GM23338 (cell line): ENCODE results near the gene NIT1.

Source experiments
- CTCF ChIP-seq, 2 experiments: fragments of 200-600 bp in 1 of 2; sonication (generic) in 1 of 2; conservative IDR thresholded peaks; 2 replicates each; pipeline versions ENCODE4 v1.5.1 to v1.6.1; 2016 to 2017; ENCODE audit warnings: antibody characterized with exemption in 2 of 2, low read depth in 2 of 2, mild to moderate bottlenecking in 2 of 2, moderate library complexity in 1 of 2
- EZH2 ChIP-seq: fragments of 200-600 bp; sonication (generic); IDR thresholded peaks from one replicate; pipeline ENCODE4 v1.8.0; 2017; ENCODE audit warnings: antibody characterized with exemption, mild to moderate bottlenecking, low read depth; ENCODE audit not compliant: unreplicated experiment
- EZH2phosphoT487 ChIP-seq: fragments of 200-600 bp; sonication (generic); IDR thresholded peaks from one replicate; pipeline ENCODE4 v1.8.1; 2018; ENCODE audit warnings: antibody characterized with exemption; ENCODE audit not compliant: unreplicated experiment
- REST ChIP-seq: IDR thresholded peaks from one replicate; pipeline ENCODE4 v1.6.1; 2018; ENCODE audit warnings: antibody characterized with exemption; ENCODE audit not compliant: unreplicated experiment
- ZNF331 ChIP-seq: fragments of 250-450 bp; sonication (Bioruptor Pico); IDR thresholded peaks from 2 replicates; pipeline ENCODE4 v1.5.0; 2020; ENCODE audit warnings: low read depth, mild to moderate bottlenecking, moderate library complexity

GRCh38 chr1:161117759-161118581, at the start of gene NIT1, which contains the start of gene PFDN2:
- TF ChIP-seq EZH2 = no peak
- TF ChIP-seq CTCF (conservative IDR thresholded peaks at IDR 0.05; ENCODE audit: low read depth in 2 of 2) = no peak
- TF ChIP-seq EZH2phosphoT487 = no peak
- TF ChIP-seq REST = no peak
- TF ChIP-seq ZNF331 (CRISPR knock-in tag) = no peak
